ENCODE results near the gene APOBEC3F.
A peak's percentile ranks its signal among the peaks of the same experiment; 100 is the strongest.
"Not testable (repeated sequence)": the region's sequence is repeated elsewhere in the genome, so short reads cannot be mapped to it uniquely, and the experiment has no call there.

Gene APOBEC3F

DNA sequence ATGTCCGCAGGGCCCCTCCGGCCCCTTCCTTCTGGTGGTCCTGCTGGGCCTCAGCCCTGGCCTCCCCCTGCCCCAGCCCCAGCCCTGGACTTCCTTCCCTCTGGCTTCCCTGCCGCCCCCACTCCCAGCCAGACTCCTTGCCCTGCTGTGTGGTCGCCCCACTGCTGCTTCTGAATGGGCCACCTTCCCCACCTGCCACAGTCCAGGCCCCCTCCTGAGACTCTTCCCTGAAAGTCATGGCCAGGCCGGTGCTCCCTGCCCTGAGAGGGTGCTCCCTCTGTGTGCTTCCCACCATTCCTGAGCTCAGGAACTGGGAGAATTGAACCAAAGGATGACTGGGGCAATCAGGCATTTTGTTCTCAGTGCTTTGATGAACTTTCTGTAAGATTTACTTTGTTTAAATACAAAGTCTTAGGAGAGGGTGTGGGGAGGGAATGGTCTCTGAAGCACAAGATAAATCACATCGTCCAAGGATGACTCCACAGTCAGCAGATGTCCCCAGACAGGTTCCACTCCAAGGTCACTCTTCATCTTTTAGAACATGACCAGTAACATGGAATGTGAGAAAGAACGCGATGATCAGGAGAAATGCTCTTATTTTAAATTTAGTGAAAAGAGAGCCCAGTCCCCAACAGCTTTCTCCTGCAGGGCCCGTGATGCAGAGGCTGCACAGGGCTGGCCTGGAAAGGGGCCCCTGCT, 19.0 kb upstream of the APOBEC3F start:
- Histone ChIP-seq H3K4me3 (peak overlapping the region; percentile 4), H3K27ac (peak overlapping the region; percentile 18), H3K9me3 (ENCODE audit: low read depth, low read length) (no peaks in the 10 kb centered on the region), H3K36me3 (ENCODE audit: insufficient read depth, low read length) (no peaks in the 10 kb centered on the region), H3K9ac (ENCODE audit: insufficient read length) (peak overlapping the region; percentile 49)
- DNase-seq (ENCODE audit: low read depth, low spot score): no peak
- TF ChIP-seq EZH2 (IDR thresholded peaks at IDR 0.05) (no peak), POLR2AphosphoS5 (IDR thresholded peaks at IDR 0.05; ENCODE audit: borderline replicate concordance, low read depth, low read length) (no peak), FOXP2 (optimal IDR thresholded peaks at IDR 0.05; ENCODE audit: control extremely low read depth, extremely low read length, insufficient read depth) (no peak)

DNA sequence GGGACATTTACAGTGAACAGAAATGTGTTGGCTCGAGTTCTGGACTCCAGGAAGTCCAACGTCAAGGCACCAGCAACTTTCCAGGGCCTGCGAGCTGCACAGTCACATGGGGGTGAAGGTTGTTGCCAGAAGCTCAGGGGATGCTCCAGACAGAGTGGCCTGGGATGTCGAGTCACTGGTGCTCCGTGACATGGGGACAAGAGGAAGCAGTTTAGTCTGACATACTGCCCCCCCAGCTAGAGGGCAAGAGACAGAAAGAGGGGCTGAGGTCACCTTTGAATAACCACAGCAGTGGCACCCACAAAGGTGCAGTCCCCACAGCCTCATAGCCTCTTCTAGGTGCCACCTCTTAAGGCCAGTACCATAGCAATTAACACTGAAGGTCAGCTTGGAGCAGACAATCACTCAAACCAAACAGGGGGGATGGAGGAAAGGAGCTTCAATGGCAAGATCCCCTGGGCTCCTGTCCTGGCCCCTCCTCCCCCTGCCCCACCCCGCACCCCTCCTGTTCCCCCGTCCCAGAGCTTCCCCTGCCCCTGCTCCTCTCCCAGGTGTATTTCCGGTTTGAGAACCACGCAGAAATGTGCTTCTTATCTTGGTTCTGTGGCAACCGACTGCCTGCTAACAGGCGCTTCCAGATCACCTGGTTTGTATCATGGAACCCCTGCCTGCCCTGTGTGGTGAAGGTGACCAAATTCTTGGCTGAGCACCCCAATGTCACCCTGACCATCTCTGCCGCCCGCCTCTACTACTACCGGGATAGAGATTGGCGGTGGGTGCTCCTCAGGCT, 15.9 kb upstream of the APOBEC3F start:
- H3K9ac ChIP-seq (ENCODE audit: insufficient read length): no peak overlapping the region
- TF ChIP-seq POLR2AphosphoS5 (IDR thresholded peaks at IDR 0.05; ENCODE audit: borderline replicate concordance, low read depth, low read length): no peak
- no peak for TF ChIP-seq EZH2 (IDR thresholded peaks at IDR 0.05)
- no peak for TF ChIP-seq FOXP2 (optimal IDR thresholded peaks at IDR 0.05; ENCODE audit: control extremely low read depth, extremely low read length, insufficient read depth)
- no peak overlapping the region for H3K4me3 ChIP-seq
- H3K9me3 ChIP-seq (ENCODE audit: low read depth, low read length): no peaks in the 10 kb centered on the region
- no peak for DNase-seq (ENCODE audit: low read depth, low spot score)
- no peaks in the 10 kb centered on the region for H3K36me3 ChIP-seq (ENCODE audit: insufficient read depth, low read length)
- no peak overlapping the region for H3K27ac ChIP-seq

DNA sequence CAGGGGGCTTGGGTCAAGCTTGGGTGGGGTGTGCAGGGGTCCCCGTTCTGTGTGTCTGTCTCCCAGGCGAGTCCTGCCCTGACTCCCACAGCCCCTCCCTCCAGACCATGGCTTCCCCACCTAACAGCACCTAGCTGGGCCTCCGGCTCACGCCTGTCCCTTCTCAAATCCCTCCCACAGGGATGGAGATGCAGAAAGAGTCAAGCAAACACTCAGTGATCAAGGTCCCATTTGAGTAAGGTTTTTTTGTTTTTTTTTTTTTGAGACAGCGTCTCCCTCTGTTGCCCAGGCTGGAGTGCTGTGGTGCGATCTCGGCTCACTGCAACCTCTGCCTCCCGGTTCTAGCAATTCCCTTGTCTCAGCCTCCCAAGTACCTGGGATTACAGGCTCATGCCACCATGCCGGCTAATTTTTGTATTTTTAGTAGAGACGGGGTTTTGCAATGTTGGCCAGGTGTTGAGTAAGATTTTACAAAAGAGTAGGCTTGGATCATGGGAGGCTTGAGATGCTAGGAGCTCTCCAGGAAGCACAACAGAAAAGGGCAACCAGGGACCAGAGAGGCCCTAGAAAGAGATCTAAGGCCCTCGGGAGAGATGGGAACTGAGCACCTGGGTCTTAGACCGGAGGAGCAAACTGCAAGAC, 14.0 kb upstream of the APOBEC3F start:
- Histone ChIP-seq H3K27ac (no peak overlapping the region), H3K4me3 (no peak overlapping the region), H3K9ac (ENCODE audit: insufficient read length) (no peak overlapping the region), H3K9me3 (ENCODE audit: low read depth, low read length) (no peaks in the 10 kb centered on the region), H3K36me3 (ENCODE audit: insufficient read depth, low read length) (no peaks in the 10 kb centered on the region)
- no peak for DNase-seq (ENCODE audit: low read depth, low spot score)
- TF ChIP-seq POLR2AphosphoS5 (IDR thresholded peaks at IDR 0.05; ENCODE audit: borderline replicate concordance, low read depth, low read length): no peak
- no peak for TF ChIP-seq EZH2 (IDR thresholded peaks at IDR 0.05)
- TF ChIP-seq FOXP2 (optimal IDR thresholded peaks at IDR 0.05; ENCODE audit: control extremely low read depth, extremely low read length, insufficient read depth): no peak

DNA sequence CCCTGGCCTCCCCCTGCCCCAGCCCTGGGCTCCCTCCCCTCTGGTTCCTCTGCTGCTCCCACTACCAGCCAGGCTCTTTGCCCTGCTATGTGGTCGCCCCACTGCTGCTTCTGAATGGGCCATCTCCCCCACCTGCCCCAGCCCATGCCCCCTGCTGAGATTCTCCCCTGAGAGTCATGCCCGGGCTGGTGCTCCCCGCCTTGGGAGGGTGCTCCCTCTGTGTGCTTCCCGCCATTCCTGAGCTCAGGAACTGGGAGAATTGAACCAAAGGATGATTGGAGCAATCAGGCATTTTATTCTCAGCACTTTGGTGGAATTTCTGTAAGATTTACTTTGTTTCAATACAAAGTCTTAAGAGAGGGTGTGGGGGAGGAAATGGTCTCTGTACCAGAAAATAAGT, 12.9 kb upstream of the APOBEC3F start:
- TF ChIP-seq POLR2AphosphoS5 (IDR thresholded peaks at IDR 0.05; ENCODE audit: borderline replicate concordance, low read depth, low read length) (no peak), EZH2 (IDR thresholded peaks at IDR 0.05) (no peak), FOXP2 (optimal IDR thresholded peaks at IDR 0.05; ENCODE audit: control extremely low read depth, extremely low read length, insufficient read depth) (no peak)
- Histone ChIP-seq H3K27ac (no peak overlapping the region), H3K9me3 (ENCODE audit: low read depth, low read length) (no peaks in the 10 kb centered on the region), H3K4me3 (no peak overlapping the region), H3K36me3 (ENCODE audit: insufficient read depth, low read length) (no peaks in the 10 kb centered on the region), H3K9ac (ENCODE audit: insufficient read length) (no peak overlapping the region)
- DNase-seq (ENCODE audit: low read depth, low spot score): no peak

DNA sequence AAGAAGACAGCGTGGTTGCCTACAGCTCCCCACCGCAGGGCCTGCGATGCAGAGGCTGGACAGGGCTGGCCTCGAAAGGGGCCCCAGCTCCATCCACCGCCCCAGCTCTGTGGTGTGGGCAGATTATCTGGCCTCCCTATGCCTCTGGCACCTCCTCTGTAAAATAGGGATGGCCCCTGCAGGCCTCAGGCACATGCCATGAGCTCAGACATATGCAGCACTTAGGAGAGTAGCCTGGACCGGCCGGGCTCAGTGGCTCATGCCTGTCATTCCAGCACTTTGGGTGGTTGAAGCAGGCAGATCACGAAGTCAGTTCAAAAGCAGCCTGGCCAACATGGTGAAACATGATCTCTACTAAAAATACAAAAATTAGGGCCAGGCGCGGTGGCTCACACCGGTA, 12.4 kb upstream of the APOBEC3F start:
- H3K9me3 ChIP-seq (ENCODE audit: low read depth, low read length): no peaks in the 10 kb centered on the region
- H3K36me3 ChIP-seq (ENCODE audit: insufficient read depth, low read length): no peaks in the 10 kb centered on the region
- H3K9ac ChIP-seq (ENCODE audit: insufficient read length): no peak overlapping the region
- DNase-seq (ENCODE audit: low read depth, low spot score): no peak
- no peak overlapping the region for H3K4me3 ChIP-seq
- no peak for TF ChIP-seq POLR2AphosphoS5 (IDR thresholded peaks at IDR 0.05; ENCODE audit: borderline replicate concordance, low read depth, low read length)
- no peak for TF ChIP-seq EZH2 (IDR thresholded peaks at IDR 0.05)
- TF ChIP-seq FOXP2 (optimal IDR thresholded peaks at IDR 0.05; ENCODE audit: control extremely low read depth, extremely low read length, insufficient read depth): no peak
- no peak overlapping the region for H3K27ac ChIP-seq

DNA sequence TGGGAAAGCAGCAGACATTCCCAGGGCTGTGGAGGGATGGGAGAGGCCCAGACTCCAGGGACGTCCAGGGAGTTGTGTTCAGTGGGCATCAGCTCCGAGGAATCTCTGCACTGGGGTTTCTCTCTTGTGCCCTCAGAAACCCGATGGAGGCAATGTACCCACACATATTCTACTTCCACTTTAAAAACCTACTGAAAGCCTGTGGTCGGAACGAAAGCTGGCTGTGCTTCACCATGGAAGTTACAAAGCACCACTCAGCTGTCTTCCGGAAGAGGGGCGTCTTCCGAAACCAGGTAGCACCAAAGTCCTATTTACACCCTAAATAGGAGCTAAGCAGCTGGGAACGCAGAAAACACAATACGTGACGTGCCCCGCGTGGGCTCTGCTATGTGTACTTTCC, 11.4 kb upstream of the APOBEC3F start:
- Histone ChIP-seq H3K9ac (ENCODE audit: insufficient read length) (no peak overlapping the region), H3K36me3 (ENCODE audit: insufficient read depth, low read length) (no peaks in the 10 kb centered on the region), H3K4me3 (no peak overlapping the region), H3K27ac (no peak overlapping the region), H3K9me3 (ENCODE audit: low read depth, low read length) (no peaks in the 10 kb centered on the region)
- DNase-seq (ENCODE audit: low read depth, low spot score): no peak
- TF ChIP-seq EZH2 (IDR thresholded peaks at IDR 0.05) (no peak), FOXP2 (optimal IDR thresholded peaks at IDR 0.05; ENCODE audit: control extremely low read depth, extremely low read length, insufficient read depth) (no peak), POLR2AphosphoS5 (IDR thresholded peaks at IDR 0.05; ENCODE audit: borderline replicate concordance, low read depth, low read length) (no peak)

DNA sequence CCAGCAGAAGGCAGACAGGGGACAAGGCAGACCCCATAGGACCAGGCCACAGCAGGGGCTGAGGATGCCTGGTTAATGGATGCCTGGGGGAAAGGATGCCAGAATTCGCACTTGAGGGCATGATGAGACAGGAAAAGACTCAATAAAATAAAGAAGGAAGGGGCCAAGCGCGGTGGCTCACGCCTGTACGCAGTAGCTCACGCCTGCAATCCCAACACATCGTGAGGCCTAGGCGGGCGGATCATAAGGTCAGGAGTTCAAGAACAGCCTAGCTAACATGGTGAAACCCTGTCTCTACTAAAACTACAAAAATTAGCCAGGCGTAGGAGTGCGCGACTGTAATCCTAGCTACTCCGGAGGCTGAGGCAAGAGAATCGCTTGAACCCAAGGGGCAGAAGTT, 10.0 kb upstream of the APOBEC3F start:
- no peak overlapping the region for H3K9ac ChIP-seq (ENCODE audit: insufficient read length)
- no peak overlapping the region for H3K4me3 ChIP-seq
- no peak overlapping the region for H3K27ac ChIP-seq
- no peak for TF ChIP-seq POLR2AphosphoS5 (IDR thresholded peaks at IDR 0.05; ENCODE audit: borderline replicate concordance, low read depth, low read length)
- no peak for TF ChIP-seq FOXP2 (optimal IDR thresholded peaks at IDR 0.05; ENCODE audit: control extremely low read depth, extremely low read length, insufficient read depth)
- no peak for TF ChIP-seq EZH2 (IDR thresholded peaks at IDR 0.05)
- no peaks in the 10 kb centered on the region for H3K9me3 ChIP-seq (ENCODE audit: low read depth, low read length)
- DNase-seq (ENCODE audit: low read depth, low spot score): no peak
- H3K36me3 ChIP-seq (ENCODE audit: insufficient read depth, low read length): no peaks in the 10 kb centered on the region

DNA sequence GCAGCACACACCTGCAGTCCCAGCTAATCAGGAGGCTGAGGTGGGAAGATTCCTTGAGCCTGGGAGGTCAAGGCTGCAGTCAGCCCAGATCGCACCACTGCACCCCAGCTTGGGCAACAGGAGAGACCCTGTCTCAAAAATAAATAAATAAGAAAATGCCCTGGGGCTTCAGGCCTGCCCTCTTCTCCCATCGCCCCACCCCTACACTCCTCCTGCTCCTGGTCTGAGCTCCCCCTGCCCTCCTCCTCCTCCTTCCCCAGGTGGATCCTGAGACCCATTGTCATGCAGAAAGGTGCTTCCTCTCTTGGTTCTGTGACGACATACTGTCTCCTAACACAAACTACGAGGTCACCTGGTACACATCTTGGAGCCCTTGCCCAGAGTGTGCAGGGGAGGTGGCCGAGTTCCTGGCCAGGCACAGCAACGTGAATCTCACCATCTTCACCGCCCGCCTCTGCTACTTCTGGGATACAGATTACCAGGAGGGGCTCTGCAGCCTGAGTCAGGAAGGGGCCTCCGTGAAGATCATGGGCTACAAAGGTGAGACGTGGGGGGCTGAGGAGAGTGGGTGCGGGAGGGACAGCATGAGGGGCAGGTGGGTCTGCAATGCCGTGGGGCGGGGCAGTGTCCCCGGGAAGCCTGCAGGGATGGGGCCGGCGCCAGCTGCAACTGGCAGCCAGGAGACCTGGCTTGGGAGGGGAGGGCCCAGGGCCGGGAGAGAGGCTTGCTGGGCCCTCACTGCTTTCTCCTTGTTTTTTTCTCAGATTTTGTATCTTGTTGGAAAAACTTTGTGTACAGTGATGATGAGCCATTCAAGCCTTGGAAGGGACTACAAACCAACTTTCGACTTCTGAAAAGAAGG, 9.0 kb upstream of the APOBEC3F start:
- H3K27ac ChIP-seq; DNase-seq (ENCODE audit: low read depth, low spot score); H3K36me3 ChIP-seq (ENCODE audit: insufficient read depth, low read length); H3K4me3 ChIP-seq; H3K9me3 ChIP-seq (ENCODE audit: low read depth, low read length); H3K9ac ChIP-seq (ENCODE audit: insufficient read length): not testable (repeated sequence)

DNA sequence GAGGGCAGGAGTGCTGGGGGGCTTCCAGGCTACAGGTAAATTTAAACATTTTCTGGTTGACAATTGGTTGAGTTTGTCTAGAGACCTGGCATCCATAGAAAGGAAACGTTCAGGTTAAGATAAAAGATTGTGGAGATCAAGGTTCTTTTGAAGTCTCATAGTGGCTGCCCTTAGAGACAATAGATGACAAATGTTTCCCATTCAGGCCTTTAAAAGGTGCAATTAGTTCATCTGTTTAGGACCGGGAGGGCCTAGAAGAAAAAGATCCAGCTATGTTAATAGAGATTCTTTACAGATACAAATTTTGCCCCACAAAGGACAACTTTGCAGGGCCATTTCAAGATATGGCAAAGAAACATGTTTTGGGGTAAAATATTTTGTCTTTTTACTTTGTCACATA, 3.6 kb upstream of the APOBEC3F start:
- H3K27ac ChIP-seq; DNase-seq (ENCODE audit: low read depth, low spot score): not testable (repeated sequence)

More for the DNA sequence above, 3.6 kb upstream of the APOBEC3F start:
- not testable (repeated sequence) for H3K9me3 ChIP-seq (ENCODE audit: low read depth, low read length); H3K9ac ChIP-seq (ENCODE audit: insufficient read length); H3K4me3 ChIP-seq; H3K36me3 ChIP-seq (ENCODE audit: insufficient read depth, low read length)
